ENCODE measurements around the gene FANCC. TPM values are rescaled to one million over a fixed set of nuclear protein-coding genes. Genes with fewer than 3 reads are reported as not detected.
"Not testable (repeated sequence)": the region's sequence is repeated elsewhere in the genome, so short reads cannot be mapped to it uniquely, and the experiment has no call there.

The FANCC gene
- polyA plus RNA-seq, 1 of the 3 experiments (the other 2 are of a cell fraction) = 3.5 TPM

GRCh38 chr9:95220352-95220751 lies 97.2 kb downstream of the FANCC start:
- H3K9me3 ChIP-seq; H2AFZ ChIP-seq (ENCODE audit: low read depth); H3K27ac ChIP-seq (ENCODE audit: low read depth in 2 of 2, low read length in 1 of 2); DNase-seq; CTCF ChIA-PET; H3K36me3 ChIP-seq (replicated peaks in 1 of 2; ENCODE audit: control insufficient read depth in 1 of 2, insufficient read depth in 2 of 2, low read length in 1 of 2); H3K27me3 ChIP-seq (ENCODE audit: insufficient read depth); H3K79me2 ChIP-seq (ENCODE audit: insufficient read depth); H3K4me2 ChIP-seq; H4K20me1 ChIP-seq (ENCODE audit: insufficient read depth); H3K4me3 ChIP-seq (ENCODE audit: low read depth in 2 of 2, low read length in 1 of 2); POLR2A ChIA-PET; H3K9ac ChIP-seq; H3K4me1 ChIP-seq (ENCODE audit: control insufficient read depth in 1 of 2, insufficient read depth in 2 of 2, low read depth in 1 of 2, low read length in 1 of 2); H3F3A ChIP-seq (replicated peaks; ENCODE audit: insufficient read depth); H3K9me2 ChIP-seq: not testable (repeated sequence)
- WGBS (ENCODE audit: low lambda C conversion rate) = 82% methylated on average over 4 of the region's 4 CpGs

DNA sequence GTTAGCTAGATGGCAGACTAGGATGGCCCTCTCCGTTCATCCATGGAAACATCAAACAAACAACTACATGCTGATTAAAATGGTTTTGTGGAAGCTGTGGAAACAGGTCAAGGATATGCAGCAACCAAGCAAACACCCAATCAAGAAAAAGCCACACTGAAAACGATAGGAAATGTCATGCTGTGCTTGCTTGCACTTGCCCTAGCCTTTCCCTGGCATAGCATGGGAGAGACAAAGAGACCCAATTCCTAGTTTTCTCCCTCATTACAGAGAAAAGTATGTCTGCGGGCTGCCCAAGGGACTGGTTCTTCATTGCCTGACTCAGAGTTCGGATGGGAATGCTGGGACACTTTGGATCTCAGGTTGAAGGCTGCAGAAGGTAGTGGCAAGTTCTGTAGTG lies 98.7 kb downstream of the FANCC start:
- peaks cover 0 to 2% of the 10 kb centered on the region in 2 experiments; a peak in 1 of 4 replicates for H3K4me1 ChIP-seq (ENCODE audit: control insufficient read depth in 1 of 2, insufficient read depth in 2 of 2, low read depth in 1 of 2, low read length in 1 of 2)
- CTCF ChIA-PET = interaction anchor here (1.6 kb wide), 1 partner anchor 15 kb away, joined by 3 read pairs; no protein-coding TSS in a partner anchor
- H3K4me2 ChIP-seq = no peak overlapping the region
- H3F3A ChIP-seq (replicated peaks; ENCODE audit: insufficient read depth) = no peaks in the 10 kb centered on the region
- no peak overlapping the region for H3K9ac ChIP-seq
- POLR2A ChIA-PET = no interaction called here
- no peaks in the 10 kb centered on the region for H4K20me1 ChIP-seq (ENCODE audit: insufficient read depth)
- H2AFZ ChIP-seq (ENCODE audit: low read depth) = no peak overlapping the region
- H3K4me3 ChIP-seq (ENCODE audit: low read depth in 2 of 2, low read length in 1 of 2) = no peak overlapping the region
- H3K27me3 ChIP-seq (ENCODE audit: insufficient read depth) = no peaks in the 10 kb centered on the region
- H3K9me2 ChIP-seq = no peaks in the 10 kb centered on the region
- H3K27ac ChIP-seq (ENCODE audit: low read depth in 2 of 2, low read length in 1 of 2) = no peak overlapping the region
- TF ChIP-seq REST (IDR thresholded peaks at IDR 0.05; ENCODE audit: low read depth, low read length) (no peak), JUND (IDR thresholded peaks at IDR 0.05) (no peak), GABPA (IDR thresholded peaks at IDR 0.05; ENCODE audit: low read depth) (no peak), SIN3A (IDR thresholded peaks at IDR 0.05; ENCODE audit: borderline replicate concordance, low read depth, low read length) (no peak), FOXM1 (IDR thresholded peaks at IDR 0.05; ENCODE audit: low read depth) (no peak), POLR2AphosphoS5 (IDR thresholded peaks at IDR 0.05; ENCODE audit: low read depth, low read length) (no peak), FOXJ3 (CRISPR knock-in tag; IDR thresholded peaks at IDR 0.05) (no peak), YY1 (IDR thresholded peaks at IDR 0.05; ENCODE audit: low read depth) (no peak), TAF1 (IDR thresholded peaks at IDR 0.05; ENCODE audit: borderline replicate concordance, low read depth, low read length) (no peak), MEF2A (IDR thresholded peaks at IDR 0.05; ENCODE audit: borderline replicate concordance, low read depth) (no peak), EZH2phosphoT487 (IDR thresholded peaks at IDR 0.05; ENCODE audit: borderline replicate concordance, low read depth) (no peak), FOSL2 (IDR thresholded peaks at IDR 0.05; ENCODE audit: borderline replicate concordance, low read depth) (no peak), NRF1 (IDR thresholded peaks at IDR 0.05; ENCODE audit: low read depth, low read length) (no peak)
- TF ChIP-seq, protein P1, sequence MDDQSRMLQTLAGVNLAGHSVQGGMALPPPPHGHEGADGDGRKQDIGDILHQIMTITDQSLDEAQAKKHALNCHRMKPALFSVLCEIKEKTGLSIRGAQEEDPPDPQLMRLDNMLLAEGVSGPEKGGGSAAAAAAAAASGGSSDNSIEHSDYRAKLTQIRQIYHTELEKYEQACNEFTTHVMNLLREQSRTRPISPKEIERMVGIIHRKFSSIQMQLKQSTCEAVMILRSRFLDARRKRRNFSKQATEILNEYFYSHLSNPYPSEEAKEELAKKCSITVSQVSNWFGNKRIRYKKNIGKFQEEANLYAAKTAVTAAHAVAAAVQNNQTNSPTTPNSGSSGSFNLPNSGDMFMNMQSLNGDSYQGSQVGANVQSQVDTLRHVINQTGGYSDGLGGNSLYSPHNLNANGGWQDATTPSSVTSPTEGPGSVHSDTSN (IDR thresholded peaks at IDR 0.05) = no peak
- TF ChIP-seq, protein P2, sequence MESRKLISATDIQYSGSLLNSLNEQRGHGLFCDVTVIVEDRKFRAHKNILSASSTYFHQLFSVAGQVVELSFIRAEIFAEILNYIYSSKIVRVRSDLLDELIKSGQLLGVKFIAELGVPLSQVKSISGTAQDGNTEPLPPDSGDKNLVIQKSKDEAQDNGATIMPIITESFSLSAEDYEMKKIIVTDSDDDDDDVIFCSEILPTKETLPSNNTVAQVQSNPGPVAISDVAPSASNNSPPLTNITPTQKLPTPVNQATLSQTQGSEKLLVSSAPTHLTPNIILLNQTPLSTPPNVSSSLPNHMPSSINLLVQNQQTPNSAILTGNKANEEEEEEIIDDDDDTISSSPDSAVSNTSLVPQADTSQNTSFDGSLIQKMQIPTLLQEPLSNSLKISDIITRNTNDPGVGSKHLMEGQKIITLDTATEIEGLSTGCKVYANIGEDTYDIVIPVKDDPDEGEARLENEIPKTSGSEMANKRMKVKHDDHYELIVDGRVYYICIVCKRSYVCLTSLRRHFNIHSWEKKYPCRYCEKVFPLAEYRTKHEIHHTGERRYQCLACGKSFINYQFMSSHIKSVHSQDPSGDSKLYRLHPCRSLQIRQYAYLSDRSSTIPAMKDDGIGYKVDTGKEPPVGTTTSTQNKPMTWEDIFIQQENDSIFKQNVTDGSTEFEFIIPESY (IDR thresholded peaks at IDR 0.05; ENCODE audit: borderline replicate concordance, low read depth) = no peak
- TF ChIP-seq, protein P3, sequence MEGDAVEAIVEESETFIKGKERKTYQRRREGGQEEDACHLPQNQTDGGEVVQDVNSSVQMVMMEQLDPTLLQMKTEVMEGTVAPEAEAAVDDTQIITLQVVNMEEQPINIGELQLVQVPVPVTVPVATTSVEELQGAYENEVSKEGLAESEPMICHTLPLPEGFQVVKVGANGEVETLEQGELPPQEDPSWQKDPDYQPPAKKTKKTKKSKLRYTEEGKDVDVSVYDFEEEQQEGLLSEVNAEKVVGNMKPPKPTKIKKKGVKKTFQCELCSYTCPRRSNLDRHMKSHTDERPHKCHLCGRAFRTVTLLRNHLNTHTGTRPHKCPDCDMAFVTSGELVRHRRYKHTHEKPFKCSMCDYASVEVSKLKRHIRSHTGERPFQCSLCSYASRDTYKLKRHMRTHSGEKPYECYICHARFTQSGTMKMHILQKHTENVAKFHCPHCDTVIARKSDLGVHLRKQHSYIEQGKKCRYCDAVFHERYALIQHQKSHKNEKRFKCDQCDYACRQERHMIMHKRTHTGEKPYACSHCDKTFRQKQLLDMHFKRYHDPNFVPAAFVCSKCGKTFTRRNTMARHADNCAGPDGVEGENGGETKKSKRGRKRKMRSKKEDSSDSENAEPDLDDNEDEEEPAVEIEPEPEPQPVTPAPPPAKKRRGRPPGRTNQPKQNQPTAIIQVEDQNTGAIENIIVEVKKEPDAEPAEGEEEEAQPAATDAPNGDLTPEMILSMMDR (IDR thresholded peaks at IDR 0.05) = no peak
- H3K79me2 ChIP-seq (ENCODE audit: insufficient read depth) = no peaks in the 10 kb centered on the region
- no peaks in the 10 kb centered on the region; the same call in 1 of the 2 replicates for H3K9me3 ChIP-seq
- 84% methylated on average over 4 of the region's 4 CpGs for WGBS (ENCODE audit: low lambda C conversion rate)
- no peak for DNase-seq
- no peaks in the 10 kb centered on the region for H3K36me3 ChIP-seq (replicated peaks in 1 of 2; ENCODE audit: control insufficient read depth in 1 of 2, insufficient read depth in 2 of 2, low read length in 1 of 2)
